ENCODE data around the gene ALG14. TPM values are rescaled to one million over a fixed set of nuclear protein-coding genes. Genes with fewer than 3 reads are reported as not detected.

The ALG14 gene
- total and polyA plus RNA-seq, 8 donors = 1.1 to 6.2 (median 5.6) TPM

- no peaks in the 10 kb centered on the region for H3K27me3 ChIP-seq
- FAIRE-seq = no peak
- no peaks in the 10 kb centered on the region for H3K9me3 ChIP-seq
- TF ChIP-seq, protein P1, sequence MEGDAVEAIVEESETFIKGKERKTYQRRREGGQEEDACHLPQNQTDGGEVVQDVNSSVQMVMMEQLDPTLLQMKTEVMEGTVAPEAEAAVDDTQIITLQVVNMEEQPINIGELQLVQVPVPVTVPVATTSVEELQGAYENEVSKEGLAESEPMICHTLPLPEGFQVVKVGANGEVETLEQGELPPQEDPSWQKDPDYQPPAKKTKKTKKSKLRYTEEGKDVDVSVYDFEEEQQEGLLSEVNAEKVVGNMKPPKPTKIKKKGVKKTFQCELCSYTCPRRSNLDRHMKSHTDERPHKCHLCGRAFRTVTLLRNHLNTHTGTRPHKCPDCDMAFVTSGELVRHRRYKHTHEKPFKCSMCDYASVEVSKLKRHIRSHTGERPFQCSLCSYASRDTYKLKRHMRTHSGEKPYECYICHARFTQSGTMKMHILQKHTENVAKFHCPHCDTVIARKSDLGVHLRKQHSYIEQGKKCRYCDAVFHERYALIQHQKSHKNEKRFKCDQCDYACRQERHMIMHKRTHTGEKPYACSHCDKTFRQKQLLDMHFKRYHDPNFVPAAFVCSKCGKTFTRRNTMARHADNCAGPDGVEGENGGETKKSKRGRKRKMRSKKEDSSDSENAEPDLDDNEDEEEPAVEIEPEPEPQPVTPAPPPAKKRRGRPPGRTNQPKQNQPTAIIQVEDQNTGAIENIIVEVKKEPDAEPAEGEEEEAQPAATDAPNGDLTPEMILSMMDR (IDR thresholded peaks at IDR 0.05) = no peak
- no peak for ATAC-seq
- no peak for DNase-seq
- H3K36me3 ChIP-seq = no peaks in the 10 kb centered on the region
- intact Hi-C loops (cut with DNase I) = no loop called here
- H3K4me1 ChIP-seq = peaks cover 0 to 11% (median 9%) of the 10 kb centered on the region in 3 donors
- H3K27ac ChIP-seq = no peak overlapping the region
- WGBS, 2 donors = 87 to 89% methylated on average over 1 of the region's 1 CpG
- H3K4me3 ChIP-seq = no peak overlapping the region
These were observed 91.2 kb downstream of the ALG14 start for GRCh38 chr1:94981575-94981973.

DNA sequence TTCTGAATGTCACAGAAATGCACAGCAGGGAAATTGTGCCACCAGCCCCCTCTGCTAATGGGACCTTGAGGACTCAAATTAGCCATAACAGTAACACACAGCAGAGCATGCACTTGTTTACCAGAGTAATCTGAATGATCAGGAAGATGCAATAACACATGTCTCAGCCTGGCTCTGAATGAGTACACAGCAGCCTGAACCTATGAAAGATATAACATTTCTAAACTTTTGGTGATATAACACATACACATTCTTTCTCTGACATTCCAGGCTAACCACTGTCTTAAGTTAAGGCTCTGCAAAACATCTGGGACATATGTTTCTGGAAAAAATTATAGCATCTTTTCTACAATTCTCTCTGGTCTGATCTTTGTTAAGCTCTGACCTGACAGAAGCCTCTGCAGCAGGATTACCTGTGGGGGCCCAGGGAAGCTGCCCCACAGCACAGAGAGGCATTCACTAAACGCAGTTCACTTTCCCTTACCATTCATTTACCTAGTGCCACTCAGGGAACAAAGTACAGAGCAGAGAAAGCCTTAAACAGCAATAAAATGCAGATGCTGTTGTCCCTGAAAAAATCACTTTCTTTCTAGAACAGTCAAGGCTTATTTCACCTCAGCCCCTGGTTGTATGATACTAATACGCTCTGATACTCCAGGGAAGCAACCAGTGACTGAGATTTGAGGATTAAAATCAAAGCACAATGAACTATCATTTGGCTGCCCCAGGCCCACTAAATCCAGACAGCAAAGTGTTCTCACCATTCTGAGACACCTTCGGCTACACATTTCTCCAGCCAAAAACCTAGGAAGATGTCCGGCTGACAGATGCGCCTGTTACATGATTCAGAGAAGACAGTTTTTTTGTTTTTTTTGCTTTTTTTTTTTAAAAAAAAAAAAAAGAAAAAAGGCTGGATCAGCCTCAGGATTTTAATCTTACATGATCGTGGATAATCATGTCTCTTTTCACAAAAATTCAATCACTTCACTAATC is 91.9 kb downstream of the ALG14 start:
- no peaks in the 10 kb centered on the region for H3K36me3 ChIP-seq
- ATAC-seq = no peak
- H3K27ac ChIP-seq = no peak overlapping the region
- TF ChIP-seq, protein P1 (IDR thresholded peaks at IDR 0.05) = no peak
- DNase-seq = no peak
- peaks cover 0 to 11% (median 9%) of the 10 kb centered on the region in 3 donors for H3K4me1 ChIP-seq
- no peak overlapping the region for H3K4me3 ChIP-seq
- H3K9me3 ChIP-seq = no peaks in the 10 kb centered on the region
- intact Hi-C loops (cut with DNase I) = no loop called here
- no peaks in the 10 kb centered on the region for H3K27me3 ChIP-seq
- no peak for FAIRE-seq
- 88 to 90% methylated on average over 6 of the region's 6 CpGs for WGBS, 2 donors

- FAIRE-seq (no peak), DNase-seq (no peak), ATAC-seq (no peak)
- Histone ChIP-seq H3K9me3 (no peaks in the 10 kb centered on the region), H3K36me3 (no peaks in the 10 kb centered on the region), H3K4me3 (no peak overlapping the region), H3K27ac (no peak overlapping the region), H3K27me3 (no peaks in the 10 kb centered on the region), H3K4me1 (peaks cover 0 to 11% (median 9%) of the 10 kb centered on the region in 3 donors)
- intact Hi-C loops (cut with DNase I) = no loop called here
- TF ChIP-seq, protein P1 (IDR thresholded peaks at IDR 0.05) = no peak
- 86 to 90% methylated on average over 9 of the region's 9 CpGs for WGBS, 2 donors
These were observed 92.8 kb downstream of the ALG14 start for GRCh38 chr1:94979656-94980581.

DNA sequence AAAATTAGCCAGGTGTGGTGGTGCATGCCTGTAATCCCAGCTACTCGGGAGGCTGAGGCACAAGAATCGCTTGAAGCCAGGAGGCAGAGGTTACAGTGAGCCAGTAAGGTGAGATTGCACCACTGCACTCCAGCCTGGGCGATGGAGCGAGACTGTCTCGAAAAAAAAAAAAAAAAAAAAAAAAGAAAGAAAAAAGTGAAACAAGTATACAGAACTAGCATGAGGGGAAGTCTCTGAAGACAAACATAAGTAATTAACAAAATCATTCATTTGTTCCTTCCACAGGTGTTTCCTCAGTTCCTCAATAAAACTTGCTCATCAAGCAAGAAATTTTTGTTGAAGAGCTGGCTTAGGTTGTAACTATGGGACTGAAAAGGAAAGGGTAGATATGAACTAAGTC is 93.6 kb downstream of the ALG14 start:
- Histone ChIP-seq H3K4me3 (no peak overlapping the region), H3K36me3 (no peaks in the 10 kb centered on the region), H3K4me1 (peaks cover 0 to 11% (median 9%) of the 10 kb centered on the region in 3 donors), H3K27ac (no peak overlapping the region), H3K9me3 (no peaks in the 10 kb centered on the region), H3K27me3 (no peaks in the 10 kb centered on the region)
- DNase-seq (no peak), ATAC-seq (no peak), FAIRE-seq (no peak)
- intact Hi-C loops (cut with DNase I) = no loop called here
- TF ChIP-seq, protein P1 (IDR thresholded peaks at IDR 0.05) = no peak
- WGBS, 2 donors = 87% methylated on average over 5 of the region's 5 CpGs
